ENCODE results near the gene RNF44. TPM values are rescaled to one million over a fixed set of nuclear protein-coding genes. Genes with fewer than 3 reads are reported as not detected.

RNF44 gene
- total RNA-seq, 2 experiments from 2014 or later, result 61.2 to 164 TPM

DNA sequence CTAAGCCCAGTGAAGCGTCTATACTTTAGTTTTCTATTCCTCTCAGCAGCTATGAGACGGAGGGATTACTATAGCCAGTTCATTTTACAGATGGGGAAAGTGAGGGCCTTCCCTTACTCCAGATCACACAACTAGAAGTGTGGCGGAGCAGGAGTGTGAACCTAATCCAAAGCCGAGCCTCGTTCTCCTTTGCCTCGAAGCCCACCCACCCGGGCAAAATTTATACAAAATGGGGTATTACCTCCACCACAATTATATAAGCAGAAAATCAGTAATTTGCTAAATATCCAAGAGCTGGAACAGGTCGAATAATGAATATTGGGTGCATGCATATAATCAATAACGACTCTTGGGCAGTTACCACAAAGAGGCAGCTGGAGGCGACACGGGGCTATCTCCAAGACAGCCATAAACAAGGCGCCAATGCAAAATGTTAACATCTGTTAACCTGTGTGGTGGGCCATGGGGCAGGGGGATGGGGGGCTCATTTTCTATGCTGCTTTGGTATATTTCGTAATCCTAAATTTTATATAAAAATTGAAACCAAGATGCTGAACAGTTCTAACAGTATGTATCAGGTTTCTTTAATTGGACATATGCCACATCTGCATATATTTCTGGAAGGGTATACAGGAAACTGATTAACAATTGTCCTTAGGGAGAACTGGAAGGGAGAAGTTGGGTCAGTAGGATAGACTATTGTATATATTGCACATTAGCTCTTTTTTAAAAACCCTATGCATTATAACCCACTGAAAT is 1.2 kb upstream of the RNF44 start:
- H3K79me2 ChIP-seq (ENCODE audit: insufficient read depth, low read depth, low read length), result peaks cover 31% of the 10 kb centered on the region
- intact Hi-C loops (cut with micrococcal nuclease; ENCODE audit: unreplicated experiment), result loop anchor here (10.0 kb wide), 1 partner anchor 466 kb away; the partner anchor contains the start of gene UIMC1

DNA sequence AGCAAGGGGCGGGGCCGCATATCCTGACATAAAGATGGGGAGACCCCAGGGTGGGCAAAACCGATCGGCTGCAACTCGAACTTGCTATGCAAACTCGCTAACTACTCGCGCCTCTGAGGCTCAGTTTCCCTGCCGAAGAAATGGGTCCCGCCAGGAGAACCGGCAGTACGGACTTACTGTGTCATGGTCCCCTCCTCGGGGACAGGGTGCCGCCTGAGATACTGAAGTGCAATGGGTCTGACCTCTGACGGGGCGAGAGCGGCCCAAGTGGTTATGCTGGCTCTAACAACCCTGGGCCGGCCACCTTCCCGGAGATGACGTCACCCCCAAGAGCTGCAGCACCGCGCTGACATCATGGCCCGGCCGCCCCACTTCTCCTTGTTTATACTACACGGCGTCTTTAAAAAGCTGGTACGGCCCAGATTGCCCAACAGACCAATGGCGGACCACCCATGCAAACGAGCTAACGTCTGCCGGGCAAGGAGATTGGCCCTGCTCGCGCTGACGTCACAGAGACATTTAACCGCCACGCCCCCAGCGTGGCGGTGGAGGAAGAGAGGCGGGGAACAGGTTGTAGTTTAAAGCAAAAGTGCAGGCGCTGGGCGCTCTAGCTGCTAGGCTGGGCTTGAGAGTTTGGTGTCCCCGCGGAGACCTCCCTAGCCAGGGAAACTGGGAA is 490 bp upstream of the RNF44 start:
- peak overlapping the region; percentile 28; the same call in 1 of the 2 replicates for H2AFZ ChIP-seq (ENCODE audit: low read length)
- H3K27ac ChIP-seq (ENCODE audit: low read depth, low read length, poor library complexity, severe bottlenecking), result peak overlapping the region; percentile 99
- ChIA-PET POLR2A (interaction anchor here (0.7 to 3.5 kb wide), 10 partner anchors 10 to 176 kb away, joined by 3 to 24 read pairs (median 3); partner anchors contain the start of genes EIF4E1B and SNCB), CTCF (ENCODE audit: unreplicated experiment) (interaction anchor here (0.9 kb wide), 1 partner anchor 102 kb away, joined by 4 read pairs; no protein-coding TSS in a partner anchor)
- intact Hi-C loops (cut with micrococcal nuclease; ENCODE audit: unreplicated experiment), result loop anchor here (2.0 to 10.0 kb wide), 2 partner anchors 89 to 467 kb away; partner anchors contain the start of genes FAF2 and UIMC1
- peak; percentile 100 for DNase-seq (ENCODE audit: low spot score)
- H3K9me3 ChIP-seq (ENCODE audit: low read length), result no peaks in the 10 kb centered on the region
- TF ChIP-seq, protein P1, sequence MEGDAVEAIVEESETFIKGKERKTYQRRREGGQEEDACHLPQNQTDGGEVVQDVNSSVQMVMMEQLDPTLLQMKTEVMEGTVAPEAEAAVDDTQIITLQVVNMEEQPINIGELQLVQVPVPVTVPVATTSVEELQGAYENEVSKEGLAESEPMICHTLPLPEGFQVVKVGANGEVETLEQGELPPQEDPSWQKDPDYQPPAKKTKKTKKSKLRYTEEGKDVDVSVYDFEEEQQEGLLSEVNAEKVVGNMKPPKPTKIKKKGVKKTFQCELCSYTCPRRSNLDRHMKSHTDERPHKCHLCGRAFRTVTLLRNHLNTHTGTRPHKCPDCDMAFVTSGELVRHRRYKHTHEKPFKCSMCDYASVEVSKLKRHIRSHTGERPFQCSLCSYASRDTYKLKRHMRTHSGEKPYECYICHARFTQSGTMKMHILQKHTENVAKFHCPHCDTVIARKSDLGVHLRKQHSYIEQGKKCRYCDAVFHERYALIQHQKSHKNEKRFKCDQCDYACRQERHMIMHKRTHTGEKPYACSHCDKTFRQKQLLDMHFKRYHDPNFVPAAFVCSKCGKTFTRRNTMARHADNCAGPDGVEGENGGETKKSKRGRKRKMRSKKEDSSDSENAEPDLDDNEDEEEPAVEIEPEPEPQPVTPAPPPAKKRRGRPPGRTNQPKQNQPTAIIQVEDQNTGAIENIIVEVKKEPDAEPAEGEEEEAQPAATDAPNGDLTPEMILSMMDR (conservative IDR thresholded peaks at IDR 0.05; ENCODE audit: low read length), result no peak
- no peak for TF ChIP-seq EZH2phosphoT487 (IDR thresholded peaks at IDR 0.05; ENCODE audit: borderline replicate concordance, low read depth, low read length)
- H4K20me1 ChIP-seq (ENCODE audit: insufficient read depth, low read length), result 0 out of 2 replicates have a peak, but pooled peaks cover 7% of the 10 kb centered on the region
- peaks cover 34% of the 10 kb centered on the region for H3K36me3 ChIP-seq (ENCODE audit: insufficient read depth, low read length)
- peak overlapping the region; percentile 79 for H3K4me3 ChIP-seq (ENCODE audit: low read depth, low read length, poor library complexity, severe bottlenecking)
- BruUV-seq (replicated peaks), result no TSS peak
- H3K9me2 ChIP-seq (ENCODE audit: insufficient read depth, low read length), result no peaks in the 10 kb centered on the region
- H3K79me2 ChIP-seq (ENCODE audit: insufficient read depth, low read depth, low read length), result peaks cover 38% of the 10 kb centered on the region
- peak overlapping the region; percentile 88 for H3K4me2 ChIP-seq (ENCODE audit: low read length)
- H3K4me1 ChIP-seq (ENCODE audit: insufficient read depth, low read length, poor library complexity, severe bottlenecking), result peaks cover 68% of the 10 kb centered on the region

More for the DNA sequence above, 1.2 kb upstream of the RNF44 start:
- DNase-seq (ENCODE audit: low spot score), result no peak
- TF ChIP-seq EZH2phosphoT487 (IDR thresholded peaks at IDR 0.05; ENCODE audit: borderline replicate concordance, low read depth, low read length), result no peak
- TF ChIP-seq, protein P1 (conservative IDR thresholded peaks at IDR 0.05; ENCODE audit: low read length), result peak; percentile 47
- peaks cover 60% of the 10 kb centered on the region for H3K4me1 ChIP-seq (ENCODE audit: insufficient read depth, low read length, poor library complexity, severe bottlenecking)
- no peaks in the 10 kb centered on the region for H4K20me1 ChIP-seq (ENCODE audit: insufficient read depth, low read length)
- H3K36me3 ChIP-seq (ENCODE audit: insufficient read depth, low read length), result peaks cover 27% of the 10 kb centered on the region
- peak overlapping the region; percentile 79 for H3K4me3 ChIP-seq (ENCODE audit: low read depth, low read length, poor library complexity, severe bottlenecking)
- H3K9me2 ChIP-seq (ENCODE audit: insufficient read depth, low read length), result no peaks in the 10 kb centered on the region
- BruUV-seq (replicated peaks), result no TSS peak
- no peaks in the 10 kb centered on the region for H3K9me3 ChIP-seq (ENCODE audit: low read length)
- peak overlapping the region; percentile 80 for H3K4me2 ChIP-seq (ENCODE audit: low read length)
- no peak overlapping the region for H2AFZ ChIP-seq (ENCODE audit: low read length)
- CTCF ChIA-PET (ENCODE audit: unreplicated experiment), result interaction anchor here (0.9 kb wide), 1 partner anchor 102 kb away, joined by 4 read pairs; no protein-coding TSS in a partner anchor
- peak overlapping the region; percentile 99 for H3K27ac ChIP-seq (ENCODE audit: low read depth, low read length, poor library complexity, severe bottlenecking)
- POLR2A ChIA-PET, result interaction anchor here (0.5 to 3.5 kb wide), 7 partner anchors 10 to 175 kb away, joined by 3 to 24 read pairs (median 3); partner anchors contain the start of genes CDHR2, EIF4E1B and SNCB
